Activated naive CD8-positive, alpha-beta T cell (primary cell): ENCODE data around the gene ZCCHC7.
A peak's percentile ranks its signal among the peaks of the same experiment; 100 is the strongest.

ENCODE experiments used
- H3K27ac Mint-ChIP-seq: one replicate; pipeline ENCODE4 v1.8.0; 2021; ENCODE audit warnings: mixed read lengths
- H3K27me3 Mint-ChIP-seq: one replicate; pipeline ENCODE4 v1.8.0; 2021; ENCODE audit warnings: mixed read lengths
- H3K36me3 Mint-ChIP-seq: one replicate; pipeline ENCODE4 v1.8.0; 2021; ENCODE audit warnings: mixed read lengths
- H3K4me1 Mint-ChIP-seq: one replicate; pipeline ENCODE4 v1.8.0; 2021; ENCODE audit warnings: low read depth, mixed read lengths
- H3K4me3 Mint-ChIP-seq: one replicate; pipeline ENCODE4 v1.8.0; 2021; ENCODE audit warnings: mild to moderate bottlenecking, mixed read lengths
- H3K9me3 Mint-ChIP-seq: one replicate; pipeline ENCODE4 v1.8.0; 2021; ENCODE audit warnings: low read depth, mixed read lengths

ZCCHC7 gene

GRCh38 chr9:37259951-37260350 lies 139.6 kb downstream of the ZCCHC7 start:
- no peaks in the 10 kb centered on the region for H3K9me3 Mint-ChIP-seq
- H3K27ac Mint-ChIP-seq, result no peak overlapping the region
- no peaks in the 10 kb centered on the region for H3K27me3 Mint-ChIP-seq
- H3K36me3 Mint-ChIP-seq, result peaks cover 25% of the 10 kb centered on the region
- H3K4me1 Mint-ChIP-seq, result peaks cover 32% of the 10 kb centered on the region
- no peak overlapping the region for H3K4me3 Mint-ChIP-seq

GRCh38 chr9:37262410-37262809 lies 142.0 kb downstream of the ZCCHC7 start:
- Mint-ChIP-seq H3K4me3 (no peak overlapping the region), H3K9me3 (no peaks in the 10 kb centered on the region), H3K27me3 (no peaks in the 10 kb centered on the region), H3K4me1 (peaks cover 17% of the 10 kb centered on the region), H3K27ac (no peak overlapping the region), H3K36me3 (peaks cover 14% of the 10 kb centered on the region)

GRCh38 chr9:37264539-37264938 lies 144.2 kb downstream of the ZCCHC7 start:
- no peak overlapping the region for H3K27ac Mint-ChIP-seq
- no peaks in the 10 kb centered on the region for H3K27me3 Mint-ChIP-seq
- peaks cover 10% of the 10 kb centered on the region for H3K36me3 Mint-ChIP-seq
- no peaks in the 10 kb centered on the region for H3K9me3 Mint-ChIP-seq
- H3K4me3 Mint-ChIP-seq, result no peak overlapping the region
- H3K4me1 Mint-ChIP-seq, result peaks cover 13% of the 10 kb centered on the region

GRCh38 chr9:37266630-37267029 lies 146.3 kb downstream of the ZCCHC7 start:
- H3K36me3 Mint-ChIP-seq, result peaks cover 6% of the 10 kb centered on the region
- no peaks in the 10 kb centered on the region for H3K9me3 Mint-ChIP-seq
- H3K27me3 Mint-ChIP-seq, result no peaks in the 10 kb centered on the region
- H3K27ac Mint-ChIP-seq, result no peak overlapping the region
- H3K4me3 Mint-ChIP-seq, result no peak overlapping the region
- peaks cover 7% of the 10 kb centered on the region for H3K4me1 Mint-ChIP-seq

- Mint-ChIP-seq H3K27me3 (no peaks in the 10 kb centered on the region), H3K4me1 (peaks cover 7% of the 10 kb centered on the region), H3K27ac (no peak overlapping the region)
Observed at GRCh38 chr9:37269221-37269620, 148.8 kb downstream of the ZCCHC7 start.

GRCh38 chr9:37271679-37272078 lies 151.3 kb downstream of the ZCCHC7 start:
- H3K27me3 Mint-ChIP-seq, result no peaks in the 10 kb centered on the region
- peaks cover 7% of the 10 kb centered on the region for H3K4me1 Mint-ChIP-seq
- no peak overlapping the region for H3K4me3 Mint-ChIP-seq
- peaks cover 22% of the 10 kb centered on the region for H3K36me3 Mint-ChIP-seq
- peaks cover 11% of the 10 kb centered on the region for H3K9me3 Mint-ChIP-seq
- H3K27ac Mint-ChIP-seq, result no peak overlapping the region

More at GRCh38 chr9:37269221-37269620, 148.8 kb downstream of the ZCCHC7 start:
- H3K9me3 Mint-ChIP-seq, result peaks cover 11% of the 10 kb centered on the region
- peaks cover 20% of the 10 kb centered on the region for H3K36me3 Mint-ChIP-seq
- no peak overlapping the region for H3K4me3 Mint-ChIP-seq

- Mint-ChIP-seq H3K4me1 (peaks cover 7% of the 10 kb centered on the region), H3K27ac (no peak overlapping the region), H3K27me3 (no peaks in the 10 kb centered on the region), H3K9me3 (peaks cover 11% of the 10 kb centered on the region), H3K36me3 (peaks cover 25% of the 10 kb centered on the region), H3K4me3 (no peak overlapping the region)
Observed at GRCh38 chr9:37273595-37273994, 153.2 kb downstream of the ZCCHC7 start.

- Mint-ChIP-seq H3K9me3 (no peaks in the 10 kb centered on the region), H3K4me3 (no peak overlapping the region), H3K4me1 (peaks cover 26% of the 10 kb centered on the region), H3K27ac (no peak overlapping the region), H3K27me3 (no peaks in the 10 kb centered on the region), H3K36me3 (peaks cover 8% of the 10 kb centered on the region)
Observed at GRCh38 chr9:37281541-37281940, 161.2 kb downstream of the ZCCHC7 start.

- H3K9me3 Mint-ChIP-seq, result peaks cover 4% of the 10 kb centered on the region
- H3K27ac Mint-ChIP-seq, result peak overlapping the region; percentile 92
- H3K4me3 Mint-ChIP-seq, result no peak overlapping the region
- peaks cover 9% of the 10 kb centered on the region for H3K36me3 Mint-ChIP-seq
- H3K4me1 Mint-ChIP-seq, result peaks cover 36% of the 10 kb centered on the region
- H3K27me3 Mint-ChIP-seq, result no peaks in the 10 kb centered on the region
Observed at GRCh38 chr9:37283730-37284325, 163.5 kb downstream of the ZCCHC7 start.

- H3K9me3 Mint-ChIP-seq, result peaks cover 4% of the 10 kb centered on the region
- peaks cover 14% of the 10 kb centered on the region for H3K36me3 Mint-ChIP-seq
- H3K27ac Mint-ChIP-seq, result peak overlapping the region; percentile 12
- H3K27me3 Mint-ChIP-seq, result no peaks in the 10 kb centered on the region
- H3K4me3 Mint-ChIP-seq, result no peak overlapping the region
- peaks cover 41% of the 10 kb centered on the region for H3K4me1 Mint-ChIP-seq
Observed at GRCh38 chr9:37284636-37285035, 164.3 kb downstream of the ZCCHC7 start.

- Mint-ChIP-seq H3K36me3 (peaks cover 17% of the 10 kb centered on the region), H3K9me3 (peaks cover 4% of the 10 kb centered on the region), H3K4me1 (peaks cover 59% of the 10 kb centered on the region), H3K4me3 (no peak overlapping the region), H3K27me3 (no peaks in the 10 kb centered on the region), H3K27ac (peak overlapping the region; percentile 50)
Observed at GRCh38 chr9:37286530-37287175, 166.3 kb downstream of the ZCCHC7 start.

GRCh38 chr9:37287317-37287716 lies 166.9 kb downstream of the ZCCHC7 start:
- H3K4me1 Mint-ChIP-seq, result peaks cover 60% of the 10 kb centered on the region
- peak overlapping the region; percentile 58 for H3K27ac Mint-ChIP-seq
- peaks cover 4% of the 10 kb centered on the region for H3K9me3 Mint-ChIP-seq
- no peaks in the 10 kb centered on the region for H3K27me3 Mint-ChIP-seq
- peaks cover 17% of the 10 kb centered on the region for H3K36me3 Mint-ChIP-seq
- H3K4me3 Mint-ChIP-seq, result no peak overlapping the region

GRCh38 chr9:37289631-37290030 lies 169.3 kb downstream of the ZCCHC7 start:
- peaks cover 67% of the 10 kb centered on the region for H3K4me1 Mint-ChIP-seq
- H3K27me3 Mint-ChIP-seq, result no peaks in the 10 kb centered on the region
- H3K27ac Mint-ChIP-seq, result peak overlapping the region; percentile 97
- H3K9me3 Mint-ChIP-seq, result peaks cover 4% of the 10 kb centered on the region
- H3K36me3 Mint-ChIP-seq, result peaks cover 14% of the 10 kb centered on the region
- H3K4me3 Mint-ChIP-seq, result peak overlapping the region; percentile 15

- peaks cover 16% of the 10 kb centered on the region for H3K36me3 Mint-ChIP-seq
- peaks cover 4% of the 10 kb centered on the region for H3K9me3 Mint-ChIP-seq
- H3K27ac Mint-ChIP-seq, result peak overlapping the region; percentile 97
- no peak overlapping the region for H3K4me3 Mint-ChIP-seq
- H3K27me3 Mint-ChIP-seq, result no peaks in the 10 kb centered on the region
- H3K4me1 Mint-ChIP-seq, result peaks cover 67% of the 10 kb centered on the region
Observed at GRCh38 chr9:37290366-37290939, 170.1 kb downstream of the ZCCHC7 start.

- H3K9me3 Mint-ChIP-seq, result peaks cover 4% of the 10 kb centered on the region
- H3K4me1 Mint-ChIP-seq, result peaks cover 70% of the 10 kb centered on the region
- H3K4me3 Mint-ChIP-seq, result peak overlapping the region; percentile 65
- H3K36me3 Mint-ChIP-seq, result peaks cover 20% of the 10 kb centered on the region
- H3K27me3 Mint-ChIP-seq, result no peaks in the 10 kb centered on the region
- H3K27ac Mint-ChIP-seq, result peak overlapping the region; percentile 97
Observed at GRCh38 chr9:37290940-37291485, 170.6 kb downstream of the ZCCHC7 start.
